SK-N-MC (cell line): ENCODE data around the gene ZNF365.
"Not testable (repeated sequence)": the region's sequence is repeated elsewhere in the genome, so short reads cannot be mapped to it uniquely, and the experiment has no call there.

Experiments
- EZH2 ChIP-seq: fragments of 200-600 bp; sonication (generic); IDR thresholded peaks from one replicate; pipeline ENCODE4 v1.6.1; 2017; ENCODE audit warnings: antibody characterized with exemption
- POLR2AphosphoS5 ChIP-seq: IDR thresholded peaks from 2 replicates; pipeline ENCODE4 v1.6.1; 2012; ENCODE audit warnings: mild to moderate bottlenecking, low read depth, low read length, borderline replicate concordance

DNA sequence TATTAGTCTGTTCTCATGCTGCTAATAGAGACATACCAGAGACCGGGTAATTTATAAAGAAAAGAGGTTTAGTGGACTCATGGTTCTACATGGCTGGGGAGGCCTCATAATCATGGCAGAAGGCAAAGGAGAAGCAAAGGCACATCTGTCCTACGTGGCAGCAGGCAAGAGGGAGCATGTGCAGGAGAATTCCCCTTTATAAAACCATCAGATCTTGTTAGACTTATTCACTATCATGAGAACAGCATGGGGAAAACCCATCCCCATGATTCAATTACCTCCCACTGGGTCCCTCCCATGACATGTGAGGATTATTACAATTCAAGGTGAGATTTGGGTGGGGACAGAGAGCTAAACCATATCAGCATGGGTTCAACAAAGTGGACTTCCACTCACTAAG is 16.0 kb upstream of the ZNF365 start:
- not testable (repeated sequence) for TF ChIP-seq EZH2, POLR2AphosphoS5
